ENCODE data around the gene KRT79.

GRCh38 chr12:52788192-52788875, 45.8 kb downstream of the KRT79 start:
- TF ChIP-seq ZNF274 (IDR thresholded peaks at IDR 0.05; ENCODE audit: low read depth, low read length) (no peak), YY1 (IDR thresholded peaks at IDR 0.05; ENCODE audit: insufficient read depth, insufficient read length) (no peak)
